GM23248 (cell line): Measurements from ENCODE around the gene PAQR8.

ENCODE experiments used
- EZH2 ChIP-seq: fragments of 200-600 bp; sonication (generic); IDR thresholded peaks from 2 replicates; pipeline ENCODE4 v1.6.1; 2018; ENCODE audit warnings: antibody characterized with exemption, mild to moderate bottlenecking; ENCODE audit not compliant: insufficient read depth, poor library complexity, severe bottlenecking
- EZH2phosphoT487 ChIP-seq: fragments of 200-600 bp; sonication (generic); IDR thresholded peaks from 2 replicates; pipeline ENCODE4 v1.6.1; 2018; ENCODE audit warnings: antibody characterized with exemption, moderate library complexity, mild to moderate bottlenecking, low read depth; ENCODE audit not compliant: insufficient read depth

DNA sequence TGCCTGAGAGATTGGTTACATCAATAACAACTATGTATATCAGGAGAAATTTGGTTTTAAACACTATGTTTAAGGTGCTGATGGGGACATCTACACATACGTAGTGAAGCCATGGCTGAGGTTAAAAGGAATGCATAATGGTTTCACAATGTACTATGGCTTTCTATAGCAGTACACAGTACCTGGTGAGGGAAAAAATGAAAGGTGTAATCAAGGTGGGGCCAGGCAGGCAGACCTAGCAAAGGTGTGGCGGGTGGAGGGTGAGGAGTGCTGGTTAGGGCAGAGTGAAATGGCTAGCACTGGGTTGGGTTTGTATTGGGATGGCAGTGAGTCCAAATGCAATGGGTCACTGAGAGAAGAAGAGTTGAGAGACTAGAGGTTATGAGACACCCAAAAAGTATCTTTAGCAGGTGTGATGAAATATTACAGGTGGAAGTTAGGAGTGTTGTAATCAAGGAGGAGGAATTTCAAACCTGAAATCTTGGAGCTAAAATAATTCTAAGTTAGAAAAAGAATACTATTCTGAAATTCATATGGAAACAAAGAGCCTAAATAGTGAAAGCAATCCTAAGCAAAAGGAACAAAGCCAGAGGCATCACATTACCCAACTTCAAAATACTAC is 22.3 kb downstream of the PAQR8 start:
- no peak for TF ChIP-seq EZH2
- TF ChIP-seq EZH2phosphoT487: no peak
